HEK293T (cell line): ENCODE data around the gene GTF2H4.
A peak's percentile ranks its signal among the peaks of the same experiment; 100 is the strongest.

Experiments
- CTCF ChIA-PET: fragments of 350-600 bp; formaldehyde crosslinking; extraction: SDS; loops from one replicate; lab custom pipeline; 2021; ENCODE audit warnings: antibody characterized with exemption, inconsistent platforms; lab: Yijun Ruan, JAX
- POLR2A ChIA-PET: fragments of 350-600 bp; formaldehyde crosslinking; extraction: SDS; loops from one replicate; lab custom pipeline; 2020; ENCODE audit warnings: antibody characterized with exemption, inconsistent platforms; lab: Yijun Ruan, JAX
- DNase-seq: peaks from one replicate; pipeline ENCODE4 v3.0.0; 2012; ENCODE audit warnings: mixed read lengths; ENCODE audit errors: extremely low spot score
- ARNT ChIP-seq: fragments of 450-650 bp; IDR thresholded peaks from 2 replicates; pipeline ENCODE4 v1.6.1; 2017; ENCODE audit warnings: mild to moderate bottlenecking
- BHLHE40 ChIP-seq: fragments of 450-650 bp; IDR thresholded peaks from 2 replicates; pipeline ENCODE4 v1.6.1; 2016; ENCODE audit warnings: mild to moderate bottlenecking, moderate library complexity, borderline replicate concordance
- CTBP1 ChIP-seq: fragments of 450-650 bp; IDR thresholded peaks from 2 replicates; pipeline ENCODE4 v1.6.1; 2016; ENCODE audit warnings: borderline replicate concordance
- ELF4 ChIP-seq: fragments of 450-650 bp; IDR thresholded peaks from 2 replicates; pipeline ENCODE4 v1.6.1; 2017; ENCODE audit warnings: antibody characterized with exemption
- FOXA1 ChIP-seq: fragments of 450-650 bp; IDR thresholded peaks from 2 replicates; pipeline ENCODE4 v1.6.1; 2016; ENCODE audit warnings: mild to moderate bottlenecking
- FOXK2 ChIP-seq: fragments of 450-650 bp; IDR thresholded peaks from 2 replicates; pipeline ENCODE4 v1.6.1; 2016; ENCODE audit warnings: mild to moderate bottlenecking
- FOXM1 ChIP-seq: fragments of 450-650 bp; IDR thresholded peaks from 2 replicates; pipeline ENCODE4 v1.6.1; 2017; ENCODE audit warnings: mild to moderate bottlenecking, borderline replicate concordance
- HDGF ChIP-seq: fragments of 450-650 bp; IDR thresholded peaks from 2 replicates; pipeline ENCODE4 v1.6.1; 2017; ENCODE audit warnings: antibody characterized with exemption, borderline replicate concordance
- L3MBTL2 ChIP-seq: fragments of 450-650 bp; conservative IDR thresholded peaks from 2 replicates; pipeline ENCODE4 v1.6.1; 2016; ENCODE audit warnings: mild to moderate bottlenecking
- LEF1 ChIP-seq: fragments of 450-650 bp; IDR thresholded peaks from 2 replicates; pipeline ENCODE4 v1.6.1; 2017; ENCODE audit warnings: mild to moderate bottlenecking, borderline replicate concordance
- NFRKB ChIP-seq: fragments of 450-650 bp; IDR thresholded peaks from 2 replicates; pipeline ENCODE4 v1.6.1; 2016; ENCODE audit warnings: mild to moderate bottlenecking, moderate library complexity
- PKNOX1 ChIP-seq: fragments of 450-650 bp; IDR thresholded peaks from 2 replicates; pipeline ENCODE4 v1.6.1; 2016
- SP1 ChIP-seq: fragments of 450-650 bp; IDR thresholded peaks from 2 replicates; pipeline ENCODE4 v1.6.1; 2017
- SUZ12 ChIP-seq: fragments of 450-650 bp; IDR thresholded peaks from 2 replicates; pipeline ENCODE4 v1.6.1; 2016; ENCODE audit warnings: mild to moderate bottlenecking
- TARDBP ChIP-seq: fragments of 450-650 bp; IDR thresholded peaks from 2 replicates; pipeline ENCODE4 v1.6.1; 2016
- ZNF384 ChIP-seq: fragments of 450-650 bp; IDR thresholded peaks from 2 replicates; pipeline ENCODE4 v1.6.1; 2016

GTF2H4 gene

GRCh38 chr6:30894381-30894780 is 13.6 kb upstream of the GTF2H4 start:
- TF ChIP-seq ELF4 (no peak), PKNOX1 (no peak), ARNT (no peak), ZNF384 (no peak), CTBP1 (no peak)
- no peak for DNase-seq
- CTCF ChIA-PET, result no interaction called here
- POLR2A ChIA-PET, result no interaction called here

GRCh38 chr6:30894935-30895334 is 13.1 kb upstream of the GTF2H4 start:
- ChIA-PET CTCF (no interaction called here), POLR2A (no interaction called here)
- no peak for DNase-seq
- TF ChIP-seq ARNT (no peak), PKNOX1 (peak; percentile 10; the same call in 1 of the 2 replicates)

GRCh38 chr6:30895343-30895742 is 12.7 kb upstream of the GTF2H4 start:
- ChIA-PET POLR2A (interaction anchor here (0.6 kb wide), 1 partner anchor 339 kb away, joined by 3 read pairs; no protein-coding TSS in a partner anchor), CTCF (no interaction called here)
- TF ChIP-seq FOXM1 (no peak), ELF4 (no peak), L3MBTL2 (no peak), CTBP1 (no peak), LEF1 (no peak), SUZ12 (no peak), TARDBP (no peak), NFRKB (no peak), FOXK2 (no peak), ZNF384 (no peak), BHLHE40 (no peak)
- DNase-seq, result no peak

- ChIA-PET CTCF (interaction anchor here (1.1 kb wide), 1 partner anchor 17 kb away, joined by 4 read pairs; the partner anchor contains the start of gene VARS2), POLR2A (interaction anchor here (0.8 to 1.5 kb wide), 3 partner anchors 10 to 11 kb away, joined by 3 to 5 read pairs (median 4); partner anchors contain the start of gene GTF2H4)
- DNase-seq, result no peak
- TF ChIP-seq ZNF384 (no peak), NFRKB (no peak), HDGF (no peak), FOXK2 (no peak), BHLHE40 (no peak), L3MBTL2 (no peak), SP1 (no peak), PKNOX1 (no peak), CTBP1 (no peak), FOXM1 (no peak), TARDBP (no peak), LEF1 (no peak), ELF4 (no peak)
Measured at GRCh38 chr6:30896541-30896940, 11.5 kb upstream of the GTF2H4 start.

GRCh38 chr6:30897882-30898281 is 10.1 kb upstream of the GTF2H4 start:
- CTCF ChIA-PET, result no interaction called here
- TF ChIP-seq SUZ12, result no peak
- no peak for TF ChIP-seq HDGF
- TF ChIP-seq FOXM1, result no peak
- no peak for TF ChIP-seq ZNF384
- no peak for TF ChIP-seq LEF1
- no peak for TF ChIP-seq TARDBP
- TF ChIP-seq ELF4, result no peak
- TF ChIP-seq BHLHE40, result no peak
- no peak for TF ChIP-seq FOXK2
- no peak for TF ChIP-seq SP1
- POLR2A ChIA-PET, result interaction anchor here (1.5 kb wide), 1 partner anchor 10 kb away, joined by 4 read pairs; the partner anchor contains the start of gene GTF2H4
- DNase-seq, result no peak

GRCh38 chr6:30898750-30899360 is 9.2 kb upstream of the GTF2H4 start:
- ChIA-PET CTCF (interaction anchor here (0.6 kb wide), 1 partner anchor 310 kb away, joined by 4 read pairs; no protein-coding TSS in a partner anchor), POLR2A (interaction anchor here (1.5 kb wide), 1 partner anchor 9 kb away, joined by 4 read pairs; the partner anchor contains the start of gene GTF2H4)
- DNase-seq, result no peak
- TF ChIP-seq FOXK2 (no peak), CTBP1 (no peak), SUZ12 (no peak), HDGF (no peak), TARDBP (no peak), LEF1 (no peak), L3MBTL2 (no peak), FOXA1 (no peak), ARNT (no peak), FOXM1 (no peak), SP1 (no peak), BHLHE40 (no peak), NFRKB (no peak), PKNOX1 (no peak), ZNF384 (no peak), ELF4 (no peak)
